Forelimb muscle (tissue), 1 donor: Measurements from ENCODE around the gene ATP2B1. TPM values are rescaled to one million over a fixed set of nuclear protein-coding genes. Genes with fewer than 3 reads are reported as not detected.

Experiments
- DNase-seq: peaks from one replicate; pipeline ENCODE4 v3.0.0-alpha.2; 2013; ENCODE audit warnings: low read depth
- polyA plus RNA-seq: library from polyadenylated mRNA; unstranded; fragments of 120-200 nt; gene quantifications from one replicate; pipeline ENCODE4 v1.2.1, GENCODE V29; 2013; ENCODE audit not compliant: insufficient read length

Gene ATP2B1
- polyA plus RNA-seq, 1 donor, result 90.5 TPM

DNA sequence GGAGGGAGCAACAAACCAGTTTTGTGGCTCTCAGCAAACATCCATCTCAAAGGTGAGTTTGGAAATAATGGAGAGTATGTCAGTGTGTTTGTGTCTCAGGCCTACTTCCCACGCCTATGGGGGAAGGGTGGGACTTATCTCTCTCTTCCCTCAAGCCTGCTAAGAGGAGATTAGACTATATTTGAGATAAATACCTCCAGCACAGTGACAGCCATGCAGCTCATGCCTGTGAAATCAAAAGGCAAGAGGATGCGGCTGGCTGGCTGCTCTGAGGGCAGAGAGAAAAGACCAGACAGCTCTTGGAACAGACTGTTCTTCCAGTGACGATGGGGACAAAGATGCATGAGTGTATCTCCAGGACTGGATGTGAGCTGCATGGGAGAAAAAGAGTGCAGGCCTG, 168.1 kb downstream of the ATP2B1 start:
- DNase-seq, result no peak

- DNase-seq, result no peak
These were observed 169.0 kb downstream of the ATP2B1 start for GRCh38 chr12:89539426-89540223.

DNA sequence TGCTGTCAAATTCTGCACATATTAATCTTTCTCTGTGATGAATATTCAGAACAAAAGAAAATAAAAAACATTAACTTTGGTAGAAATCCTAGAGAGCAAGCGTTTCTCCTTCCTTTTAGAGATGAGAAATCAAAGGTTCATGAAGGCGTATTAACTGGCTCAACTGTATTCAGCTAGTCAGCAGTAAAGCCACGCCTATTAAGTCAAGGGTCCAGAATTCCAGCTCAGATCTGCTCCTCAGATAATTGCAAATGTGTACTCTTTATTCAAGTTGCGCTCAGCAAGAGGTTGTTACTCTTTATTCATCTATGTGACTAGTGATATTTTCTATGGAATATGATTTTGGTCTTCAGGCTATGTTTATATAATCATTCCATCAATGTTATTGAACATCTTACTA, 169.7 kb downstream of the ATP2B1 start:
- no peak for DNase-seq

Other genes with a start within 250 kb of the ATP2B1 start
- gene GALNT4, start 184.0 kb downstream of the ATP2B1 start, polyA plus RNA-seq, result 2.9 TPM
- gene POC1B, start 182.8 kb downstream of the ATP2B1 start, polyA plus RNA-seq, result 8.5 TPM